Measurements from ENCODE around the gene PARVA.

The PARVA gene

GRCh38 chr11:12408156-12408770 lies 30.9 kb downstream of the PARVA start:
- DNase-seq, result no peak

- no peak for DNase-seq
Observed at GRCh38 chr11:12409621-12410005, 32.2 kb downstream of the PARVA start.

GRCh38 chr11:12410006-12410728 lies 32.8 kb downstream of the PARVA start:
- no peak for DNase-seq

- DNase-seq, result no peak
Observed at GRCh38 chr11:12411393-12411792, 34.0 kb downstream of the PARVA start.

GRCh38 chr11:12411806-12412727 lies 34.7 kb downstream of the PARVA start:
- DNase-seq, result no peak

- DNase-seq, result no peak
Observed at GRCh38 chr11:12413141-12414052, 36.0 kb downstream of the PARVA start.

- DNase-seq, result no peak
Observed at GRCh38 chr11:12414611-12415010, 37.2 kb downstream of the PARVA start.

- no peak for DNase-seq
Observed at GRCh38 chr11:12415342-12415966, 38.1 kb downstream of the PARVA start.

GRCh38 chr11:12416552-12416951 lies 39.2 kb downstream of the PARVA start:
- DNase-seq, result no peak

GRCh38 chr11:12417691-12418611 lies 40.6 kb downstream of the PARVA start:
- DNase-seq, result no peak

- DNase-seq, result no peak
Observed at GRCh38 chr11:12420040-12420439, 42.7 kb downstream of the PARVA start.

- DNase-seq, result no peak
Observed at GRCh38 chr11:12420706-12421105, 43.3 kb downstream of the PARVA start.

- no peak for DNase-seq
Observed at GRCh38 chr11:12421386-12421785, 44.0 kb downstream of the PARVA start.

- no peak for DNase-seq
Observed at GRCh38 chr11:12426176-12426575, 48.8 kb downstream of the PARVA start.

- no peak for DNase-seq
Observed at GRCh38 chr11:12429155-12429554, 51.8 kb downstream of the PARVA start.

GRCh38 chr11:12430351-12430750 lies 53.0 kb downstream of the PARVA start:
- DNase-seq, result no peak

- DNase-seq, result no peak
Observed at GRCh38 chr11:12430954-12431595, 53.7 kb downstream of the PARVA start.

- DNase-seq, result no peak
Observed at GRCh38 chr11:12432507-12432906, 55.1 kb downstream of the PARVA start.

- no peak for DNase-seq
Observed at GRCh38 chr11:12433121-12433520, 55.8 kb downstream of the PARVA start.

- DNase-seq, result no peak
Observed at GRCh38 chr11:12433571-12434324, 56.4 kb downstream of the PARVA start.

Data from CD4-positive, alpha-beta T cell treated with Interleukin-4 for 1 hour (primary cell).